ENCODE results near the gene NEDD4. TPM values are rescaled to one million over a fixed set of nuclear protein-coding genes. Genes with fewer than 3 reads are reported as not detected.
"Not testable (repeated sequence)": the region's sequence is repeated elsewhere in the genome, so short reads cannot be mapped to it uniquely, and the experiment has no call there.

Gene NEDD4
- total RNA-seq, 1 donor from 2014 or later = 30.9 TPM

- DNase-seq (ENCODE audit: low spot score) = no peak
Measured at GRCh38 chr15:55959744-55960447, 33.5 kb downstream of the NEDD4 start.

GRCh38 chr15:55958349-55958748 lies 35.1 kb downstream of the NEDD4 start:
- DNase-seq (ENCODE audit: low spot score) = no peak

GRCh38 chr15:55954862-55955605 lies 38.4 kb downstream of the NEDD4 start:
- no peak for DNase-seq (ENCODE audit: low spot score)

GRCh38 chr15:55952501-55953274 lies 40.7 kb downstream of the NEDD4 start:
- not testable (repeated sequence) for DNase-seq (ENCODE audit: low spot score)

GRCh38 chr15:55944606-55945005 lies 48.8 kb downstream of the NEDD4 start:
- DNase-seq (ENCODE audit: low spot score) = not testable (repeated sequence)

GRCh38 chr15:55942332-55942731 lies 51.1 kb downstream of the NEDD4 start:
- no peak for DNase-seq (ENCODE audit: low spot score)

GRCh38 chr15:55937040-55937439 lies 56.4 kb downstream of the NEDD4 start:
- DNase-seq (ENCODE audit: low spot score) = no peak

GRCh38 chr15:55928955-55929354 lies 64.5 kb downstream of the NEDD4 start:
- no peak for DNase-seq (ENCODE audit: low spot score)

- no peak for DNase-seq (ENCODE audit: low spot score)
Measured at GRCh38 chr15:55921744-55922143, 71.7 kb downstream of the NEDD4 start.

GRCh38 chr15:55917881-55918296 lies 75.5 kb downstream of the NEDD4 start:
- DNase-seq (ENCODE audit: low spot score) = no peak

GRCh38 chr15:55916666-55917409 lies 76.6 kb downstream of the NEDD4 start:
- DNase-seq (ENCODE audit: low spot score) = no peak

- no peak for DNase-seq (ENCODE audit: low spot score)
Measured at GRCh38 chr15:55915876-55916567, 77.4 kb downstream of the NEDD4 start.

GRCh38 chr15:55915221-55915620 lies 78.2 kb downstream of the NEDD4 start:
- no peak for DNase-seq (ENCODE audit: low spot score)

- DNase-seq (ENCODE audit: low spot score) = no peak
Measured at GRCh38 chr15:55914446-55914845, 79.0 kb downstream of the NEDD4 start.

- no peak for DNase-seq (ENCODE audit: low spot score)
Measured at GRCh38 chr15:55912982-55913381, 80.4 kb downstream of the NEDD4 start.

- DNase-seq (ENCODE audit: low spot score) = no peak
Measured at GRCh38 chr15:55909036-55909811, 84.2 kb downstream of the NEDD4 start.

- DNase-seq (ENCODE audit: low spot score) = no peak
Measured at GRCh38 chr15:55907797-55908196, 85.6 kb downstream of the NEDD4 start.

GRCh38 chr15:55902981-55903380 lies 90.4 kb downstream of the NEDD4 start:
- DNase-seq (ENCODE audit: low spot score) = no peak

- DNase-seq (ENCODE audit: low spot score) = no peak
Measured at GRCh38 chr15:55900019-55900418, 93.4 kb downstream of the NEDD4 start.

- DNase-seq (ENCODE audit: low spot score) = no peak
Measured at GRCh38 chr15:55899537-55899936, 93.9 kb downstream of the NEDD4 start.
